Measurements from ENCODE around the gene NCOA7.

- TF ChIP-seq POLR2AphosphoS5 (IDR thresholded peaks at IDR 0.05) (no peak), CTCF (IDR thresholded peaks at IDR 0.05) (no peak), POLR2A (IDR thresholded peaks at IDR 0.05) (no peak)
Observed at GRCh38 chr6:125797120-125797885, 6.5 kb downstream of the NCOA7 start.
